Myocyte (in vitro differentiated cells): ENCODE measurements around the gene ETV1. TPM values are rescaled to one million over a fixed set of nuclear protein-coding genes. Genes with fewer than 3 reads are reported as not detected.

Experiments
- DNase-seq: peaks from one replicate; pipeline ENCODE4 v3.0.0-alpha.2; 2012; ENCODE audit warnings: low read depth
- total RNA-seq: library from RNA; depleted of rRNA; stranded (reverse); fragments of >200 nt; gene quantifications from 2 replicates; pipeline ENCODE4 v1.2.3, GENCODE V29; 2014

Gene ETV1
- total RNA-seq, 1 donor from 2014 or later = 23.7 TPM

- no peak for DNase-seq
Observed at GRCh38 chr7:13987395-13987794, 2.1 kb downstream of the ETV1 start.

GRCh38 chr7:13986208-13986607, 3.3 kb downstream of the ETV1 start:
- no peak for DNase-seq

DNA sequence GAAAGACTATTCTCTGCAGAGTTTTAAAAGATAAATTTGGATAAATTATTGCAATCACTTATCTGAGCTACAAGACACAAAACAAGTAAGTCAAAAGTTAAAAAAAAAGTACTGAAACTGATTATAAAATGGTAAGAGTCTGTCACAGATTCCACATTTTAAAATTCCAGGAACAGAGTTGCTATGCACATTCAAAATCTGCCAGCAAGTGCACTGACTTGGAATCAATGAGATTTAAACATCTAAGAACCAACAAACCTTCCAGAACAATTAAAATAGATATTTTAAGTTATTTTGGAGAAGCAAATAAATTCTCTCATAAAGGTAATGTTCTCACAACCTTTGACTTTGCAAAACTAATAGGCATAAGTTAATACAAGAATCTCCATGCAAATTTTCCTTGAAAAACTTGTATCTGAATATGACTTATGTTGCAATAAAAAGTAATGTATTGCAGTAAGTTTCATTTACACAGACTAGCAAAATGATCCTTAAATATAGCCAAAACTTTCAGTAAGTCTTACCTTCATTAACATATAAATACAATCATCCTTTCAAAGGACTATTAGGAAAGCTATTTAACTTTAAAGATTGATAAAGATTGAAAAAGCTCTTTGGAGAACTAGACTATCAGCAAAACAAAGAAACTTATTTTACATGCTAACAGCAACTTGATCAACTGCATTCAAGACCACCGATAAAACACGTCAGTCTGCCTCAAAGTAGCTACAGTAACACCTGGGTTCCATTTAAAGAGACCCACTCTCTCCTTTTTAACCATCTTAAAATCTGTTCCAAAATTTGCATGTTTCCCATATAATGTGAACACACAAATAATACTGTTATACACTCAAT, 4.4 kb downstream of the ETV1 start:
- DNase-seq = no peak

DNA sequence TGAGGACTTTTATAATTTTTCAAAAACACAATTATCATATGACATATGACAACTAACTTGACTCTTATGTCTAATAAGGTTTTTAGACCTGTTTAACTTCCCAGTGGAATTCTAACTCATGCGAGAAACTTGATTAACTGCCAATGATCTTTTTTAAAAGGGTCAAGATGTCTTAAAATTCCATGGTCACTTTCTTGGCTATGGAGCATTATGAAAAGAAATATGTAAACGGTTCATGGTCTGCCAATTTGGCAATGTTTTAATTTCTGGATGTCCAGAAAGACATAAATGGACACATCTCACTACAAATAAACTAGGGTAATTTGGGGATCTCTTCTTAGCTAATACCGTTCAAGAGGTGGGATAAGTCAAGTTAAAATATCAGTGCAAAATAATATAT, 5.4 kb downstream of the ETV1 start:
- no peak for DNase-seq

- DNase-seq = no peak
Observed at GRCh38 chr7:13982940-13983677, 6.4 kb downstream of the ETV1 start.

DNA sequence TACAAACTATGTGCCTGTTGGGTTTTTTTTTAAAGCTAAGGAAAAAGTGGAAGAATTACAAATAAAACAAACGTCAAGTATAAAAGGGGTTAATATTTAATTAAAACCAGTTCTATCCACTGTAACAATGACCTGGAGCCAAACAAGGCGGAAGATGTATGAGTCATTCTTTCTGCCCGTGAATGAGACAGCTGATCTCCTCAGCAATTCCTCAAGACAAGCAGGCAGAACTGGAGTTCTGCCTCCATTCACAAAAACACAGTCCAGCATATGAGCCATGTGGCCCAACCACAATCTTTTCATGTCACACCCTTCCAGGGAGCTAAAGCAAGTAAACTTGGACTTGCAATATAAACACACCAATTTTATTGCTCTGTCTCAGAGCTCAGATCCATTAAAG, 8.4 kb downstream of the ETV1 start:
- DNase-seq = peak; percentile 97

DNA sequence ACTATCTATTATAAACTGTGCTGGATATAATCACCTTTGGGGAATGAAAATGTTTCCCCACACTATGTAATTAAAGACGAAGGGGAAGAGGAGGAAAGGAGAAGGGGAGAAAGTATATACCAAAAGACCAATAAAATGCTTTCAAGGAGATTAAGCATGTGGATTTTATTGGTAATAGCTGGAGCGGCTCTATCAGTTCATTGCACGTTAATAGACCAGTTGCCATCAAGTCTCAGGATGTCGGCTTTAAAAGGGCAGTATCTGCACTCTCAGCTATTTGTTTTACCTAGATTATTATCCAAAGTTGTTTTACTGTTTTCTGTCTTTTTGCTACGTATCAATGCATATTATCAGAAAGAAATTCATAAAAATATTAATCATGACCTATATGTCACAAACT, 9.0 kb downstream of the ETV1 start:
- DNase-seq = peak; percentile 6

GRCh38 chr7:13979671-13980435, 9.6 kb downstream of the ETV1 start:
- peak; percentile 26 for DNase-seq

DNA sequence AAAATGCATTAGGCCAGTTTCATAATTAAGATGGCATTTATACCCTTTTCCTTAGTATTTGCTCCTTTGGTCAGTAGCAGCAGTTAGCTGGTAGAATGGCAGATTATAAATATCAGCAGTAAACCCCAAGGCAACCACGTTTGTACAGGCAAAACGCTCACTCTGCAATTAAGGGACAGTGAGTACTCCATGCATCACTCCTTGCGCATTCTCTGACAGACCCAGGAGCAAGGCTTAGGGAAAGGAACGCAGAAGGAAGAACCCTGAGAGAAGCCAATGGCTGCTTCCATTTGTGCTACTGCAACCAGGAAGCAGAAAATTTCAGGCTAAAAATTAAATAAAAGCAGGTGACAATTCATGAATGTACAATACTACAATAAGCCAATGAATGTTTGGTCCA, 12.9 kb downstream of the ETV1 start:
- no peak for DNase-seq

DNA sequence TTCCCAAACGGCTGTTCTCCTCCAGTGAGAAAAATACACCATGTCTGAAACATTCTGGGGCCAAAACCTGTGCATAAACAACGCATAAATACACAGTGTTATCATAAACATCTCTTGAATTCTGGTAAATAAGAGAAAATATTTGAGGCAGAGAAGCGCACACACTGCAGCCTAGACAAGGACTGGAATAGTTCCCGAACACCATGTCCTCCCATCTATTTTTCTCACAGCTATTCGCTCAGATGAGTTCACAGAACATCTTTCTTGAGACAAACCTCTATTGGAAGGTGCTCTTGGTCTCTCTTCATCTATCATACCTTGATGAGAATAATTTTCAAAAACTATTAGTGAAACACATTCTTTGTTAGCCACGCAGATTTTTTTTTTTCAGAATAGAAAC, 24.4 kb downstream of the ETV1 start:
- DNase-seq = no peak

DNA sequence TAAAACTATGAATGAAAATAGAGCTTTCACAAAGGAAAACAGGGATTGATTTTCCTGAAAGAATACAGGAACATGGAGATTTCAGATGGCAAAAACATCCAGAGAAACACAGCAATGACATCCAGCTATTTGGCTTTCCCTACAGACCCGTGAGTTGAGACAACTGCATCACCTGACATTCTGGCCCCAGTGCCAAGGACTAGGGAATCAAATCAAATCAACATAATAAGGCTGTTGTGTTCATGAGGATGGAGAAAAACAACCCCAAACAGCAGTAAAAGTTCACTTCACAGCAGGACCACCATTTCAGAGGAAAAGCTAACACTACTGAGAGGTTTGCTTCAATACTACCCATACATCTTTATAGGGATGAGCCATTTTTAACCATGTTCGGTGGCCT, 25.5 kb downstream of the ETV1 start:
- no peak for DNase-seq

GRCh38 chr7:13955494-13955893, 34.0 kb downstream of the ETV1 start:
- DNase-seq = no peak

GRCh38 chr7:13953368-13953767, 36.1 kb downstream of the ETV1 start:
- no peak for DNase-seq

DNA sequence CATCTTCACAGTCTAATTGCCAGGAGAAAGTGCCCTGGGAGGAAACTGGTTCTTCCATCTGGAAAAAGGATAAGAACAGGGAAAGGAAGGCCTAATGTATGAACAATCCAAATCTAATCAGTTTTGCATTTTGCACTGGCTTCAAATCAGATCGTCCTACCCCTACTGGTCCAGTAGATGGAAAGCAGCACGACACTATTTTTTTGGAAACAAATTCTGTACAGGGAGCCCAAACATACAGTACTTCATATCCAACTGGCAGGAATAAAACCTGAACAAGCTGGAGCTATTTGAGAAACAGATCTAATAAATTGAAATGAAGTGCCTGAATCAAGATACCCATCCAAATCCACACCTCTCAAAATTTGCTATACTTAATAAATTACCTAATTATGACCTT, 36.5 kb downstream of the ETV1 start:
- no peak for DNase-seq

GRCh38 chr7:13949939-13950338, 39.5 kb downstream of the ETV1 start:
- no peak for DNase-seq

GRCh38 chr7:13949445-13949844, 40.0 kb downstream of the ETV1 start:
- no peak for DNase-seq

DNA sequence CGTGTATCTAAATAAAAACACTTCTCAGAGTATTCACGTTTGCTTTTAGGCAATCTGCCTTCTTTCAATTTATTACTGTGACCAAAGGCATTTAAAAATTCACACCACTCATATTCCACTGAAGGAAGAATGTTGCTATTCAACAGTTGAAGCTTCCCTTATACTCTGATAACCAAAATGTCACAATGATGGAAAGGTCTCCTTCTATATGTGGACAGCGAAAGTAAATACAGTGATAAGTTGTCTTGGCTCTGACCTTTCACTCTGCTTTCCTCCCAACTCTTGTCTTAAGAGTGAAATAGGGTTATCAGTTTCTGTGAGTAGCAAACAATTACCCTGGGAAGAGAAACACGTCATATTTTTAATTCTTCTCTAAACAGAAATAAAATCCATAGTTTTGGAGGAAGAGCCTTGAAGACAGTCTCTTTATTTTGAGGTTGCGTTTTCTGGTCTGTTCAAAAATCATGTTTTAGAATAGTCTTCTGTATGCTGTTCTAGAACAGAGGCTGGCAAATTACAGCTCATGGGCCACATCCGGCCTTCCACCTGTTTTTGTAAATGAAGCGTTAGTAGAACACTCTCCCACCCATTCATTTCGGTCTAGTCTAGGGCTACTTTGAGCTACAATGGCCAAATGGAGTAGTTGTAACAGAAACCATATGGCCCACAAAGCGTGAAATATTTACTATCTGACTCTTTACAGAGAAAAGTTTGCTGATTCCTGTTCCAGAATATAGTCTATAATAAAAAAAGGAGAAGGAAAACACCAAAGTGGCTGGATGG, 41.3 kb downstream of the ETV1 start:
- DNase-seq = peak; percentile 41

DNA sequence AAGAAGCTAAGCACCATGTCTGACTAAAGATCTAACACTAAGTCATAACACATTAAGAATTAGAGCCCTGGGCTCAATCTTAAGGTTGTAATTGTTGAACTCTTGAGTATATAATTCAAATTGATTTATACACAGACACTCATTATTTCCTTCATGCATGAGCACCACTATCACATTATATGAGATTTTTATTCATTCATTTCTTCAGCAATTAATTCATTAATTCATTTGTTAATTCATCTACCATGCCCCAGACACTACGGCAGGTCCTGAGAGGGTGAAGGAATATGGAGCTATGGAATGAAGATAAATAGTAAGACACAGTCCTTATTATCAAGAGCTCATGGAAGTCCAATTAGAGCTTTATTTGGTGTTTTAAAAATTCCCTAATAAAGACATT, 41.9 kb downstream of the ETV1 start:
- no peak for DNase-seq

DNA sequence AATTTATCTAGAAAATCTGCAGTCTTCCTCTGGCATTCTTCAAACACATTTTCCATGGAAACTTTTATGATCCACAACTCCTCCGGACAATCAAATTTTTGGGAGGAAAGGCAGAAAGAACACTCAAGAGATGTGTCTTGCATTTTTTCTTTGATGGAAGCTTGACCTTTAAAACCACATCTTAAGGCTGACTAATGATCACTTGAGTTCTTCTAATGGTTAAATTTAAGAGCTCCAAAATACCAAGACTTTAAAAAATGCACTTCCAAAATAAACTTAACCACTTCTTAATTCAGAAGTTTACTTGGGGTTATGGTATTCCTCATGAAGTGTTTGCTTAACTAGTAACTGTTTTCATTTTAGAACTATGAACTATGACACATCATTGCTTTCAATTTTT, 43.3 kb downstream of the ETV1 start:
- DNase-seq = peak; percentile 55

DNA sequence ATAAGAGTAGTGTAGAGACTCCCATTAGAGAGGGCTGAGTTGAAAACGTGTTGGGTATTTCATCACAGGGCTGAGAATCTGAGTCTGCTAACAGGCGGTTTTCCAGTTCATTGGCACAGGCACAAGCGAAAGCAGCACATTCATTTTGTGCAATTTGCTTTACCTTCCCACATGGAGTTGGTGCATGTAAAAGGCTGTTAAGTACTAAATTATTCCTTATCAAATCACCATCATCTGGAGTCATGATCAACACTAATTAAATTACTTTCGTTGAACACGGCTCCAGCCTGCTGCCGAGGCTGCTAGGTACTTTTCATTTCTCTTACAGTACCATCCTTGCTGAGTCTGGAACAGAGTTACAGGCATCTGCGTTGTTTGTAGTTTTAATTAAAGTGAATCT, 43.8 kb downstream of the ETV1 start:
- DNase-seq = peak; percentile 45

GRCh38 chr7:13933536-13933935, 55.9 kb downstream of the ETV1 start:
- DNase-seq = no peak
